GM18951 (cell line): ENCODE results near the gene IMMT.
"Not testable (repeated sequence)": the region's sequence is repeated elsewhere in the genome, so short reads cannot be mapped to it uniquely, and the experiment has no call there.

Experiments used
- POLR2A ChIP-seq: IDR thresholded peaks from 4 replicates; pipeline ENCODE4 v1.6.1; 2011; ENCODE audit warnings: mild to moderate bottlenecking; ENCODE audit not compliant: insufficient read length, insufficient read depth; ENCODE audit errors: extremely low read depth
- in situ Hi-C: fragments of 300-500 bp; cut with MboI; formaldehyde crosslinking; loops from one replicate; pipeline ENCODE4 v1.12.0; 2022; ENCODE audit warnings: low sequenced_read_pairs, mixed read lengths, inconsistent platforms; ENCODE audit not compliant: unreplicated experiment

The IMMT gene

DNA sequence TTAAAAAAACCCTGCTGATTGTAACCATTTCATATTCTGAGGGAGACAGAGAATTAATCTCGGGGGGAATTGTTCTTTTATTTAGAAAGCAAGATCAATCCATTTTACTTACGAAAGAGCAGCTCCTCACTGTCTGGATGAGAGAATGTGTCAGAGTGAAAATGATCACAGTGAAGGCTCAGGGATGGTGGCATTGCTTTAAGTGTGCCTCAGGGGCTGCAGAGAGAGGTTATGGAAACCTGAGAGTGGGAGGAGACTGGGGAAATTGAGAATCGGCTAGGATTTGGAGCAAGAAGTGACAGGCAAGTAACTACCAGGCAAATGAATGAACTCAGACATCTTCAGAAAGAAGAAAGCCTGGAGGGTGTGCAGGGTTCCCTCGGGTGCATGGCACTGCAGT is 38.2 kb upstream of the IMMT start:
- no peak for TF ChIP-seq POLR2A
- in situ Hi-C loops = no loop called here

DNA sequence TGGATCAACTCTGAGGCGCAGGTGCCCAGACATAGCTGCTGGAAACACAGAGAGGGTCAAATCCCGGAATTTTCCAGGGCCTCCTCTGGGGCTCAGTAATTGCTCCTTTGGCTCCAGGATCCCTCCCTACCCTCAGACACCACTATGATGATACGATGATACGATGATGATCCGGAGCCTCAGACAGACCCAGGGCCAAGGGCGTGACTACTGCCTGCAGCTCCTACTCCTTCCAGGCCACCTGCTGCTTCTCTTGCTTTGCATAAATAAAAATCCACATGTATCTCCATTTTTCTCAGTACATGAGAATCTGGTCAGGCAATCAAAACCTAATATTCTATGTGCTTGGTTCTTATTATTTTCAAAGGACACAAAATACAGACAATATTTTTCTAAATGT is 37.6 kb upstream of the IMMT start:
- in situ Hi-C loops = no loop called here
- TF ChIP-seq POLR2A = no peak

DNA sequence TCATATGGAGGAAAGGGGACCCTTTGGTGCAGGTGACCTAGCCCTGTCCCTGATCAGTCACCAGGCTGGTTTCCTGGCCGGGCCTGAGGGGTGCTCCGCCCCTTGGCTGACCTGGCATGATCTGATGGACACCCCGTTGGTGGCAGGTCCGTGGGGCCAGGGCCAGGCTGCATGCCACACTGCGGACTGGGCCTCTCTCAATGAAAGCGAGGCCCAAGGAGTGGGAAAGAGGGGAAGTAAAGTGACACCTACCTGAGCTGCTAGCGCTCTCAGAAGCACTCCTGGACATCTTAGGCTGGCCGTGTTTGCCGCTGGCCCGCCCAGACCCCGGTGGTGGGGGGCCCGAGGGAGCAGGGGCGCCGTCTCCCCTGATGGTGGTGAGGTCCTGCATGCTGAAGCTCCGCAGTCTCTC is 37.1 kb upstream of the IMMT start:
- in situ Hi-C loops = no loop called here
- TF ChIP-seq POLR2A = no peak

DNA sequence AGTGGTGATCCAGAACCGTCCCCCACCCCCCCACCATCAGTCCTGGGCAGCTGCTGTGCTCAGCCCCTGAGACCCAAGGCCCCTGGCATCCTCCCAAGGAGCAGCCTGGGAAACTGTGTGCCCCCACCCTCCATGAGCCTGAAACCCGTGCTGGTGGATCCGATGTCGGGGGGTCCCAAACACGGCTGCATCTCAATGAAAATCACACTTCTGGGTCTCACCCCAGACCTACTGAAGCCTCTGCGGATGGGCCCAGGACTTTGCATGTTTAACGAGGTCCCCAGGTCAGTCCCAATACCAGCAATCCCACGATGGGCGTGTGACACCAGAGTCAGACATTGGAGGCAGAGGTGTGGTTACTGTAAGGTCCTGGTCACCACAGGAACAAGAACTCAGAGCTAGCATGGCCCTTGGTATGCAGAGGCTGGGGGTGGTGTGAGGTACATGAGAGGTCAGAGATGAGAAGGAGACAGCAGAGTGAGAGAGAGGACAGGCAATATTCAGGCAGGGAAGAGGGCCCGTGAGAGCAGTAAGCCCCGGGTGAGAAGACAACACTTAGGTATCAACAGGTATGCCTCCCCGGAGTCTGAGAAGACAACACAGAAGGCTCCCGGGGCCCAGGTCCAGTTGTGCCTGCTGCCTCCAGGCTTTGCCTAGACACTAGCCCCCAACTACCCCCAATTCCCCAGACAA is 36.6 kb upstream of the IMMT start:
- TF ChIP-seq POLR2A = no peak
- in situ Hi-C loops = no loop called here

DNA sequence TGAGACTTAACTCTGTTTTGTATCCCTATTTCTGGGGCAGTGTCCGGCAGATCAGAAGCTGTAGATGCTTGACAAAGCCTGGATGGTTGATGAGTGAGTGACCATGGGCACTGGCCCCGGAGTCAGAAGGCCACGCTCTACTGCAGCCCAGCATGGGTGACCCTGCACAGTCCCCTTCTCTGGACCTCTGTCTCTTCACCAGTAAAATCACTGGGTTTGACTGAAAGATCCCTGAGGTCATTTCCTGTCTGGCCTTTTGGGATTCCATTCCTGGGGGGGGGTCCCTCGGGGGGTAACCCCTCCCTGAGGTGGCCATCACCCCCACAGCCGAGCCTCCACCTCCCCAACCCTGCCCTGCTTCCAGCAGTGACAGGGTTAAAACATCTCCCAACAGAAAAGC is 35.7 kb upstream of the IMMT start:
- in situ Hi-C loops = no loop called here
- no peak for TF ChIP-seq POLR2A

DNA sequence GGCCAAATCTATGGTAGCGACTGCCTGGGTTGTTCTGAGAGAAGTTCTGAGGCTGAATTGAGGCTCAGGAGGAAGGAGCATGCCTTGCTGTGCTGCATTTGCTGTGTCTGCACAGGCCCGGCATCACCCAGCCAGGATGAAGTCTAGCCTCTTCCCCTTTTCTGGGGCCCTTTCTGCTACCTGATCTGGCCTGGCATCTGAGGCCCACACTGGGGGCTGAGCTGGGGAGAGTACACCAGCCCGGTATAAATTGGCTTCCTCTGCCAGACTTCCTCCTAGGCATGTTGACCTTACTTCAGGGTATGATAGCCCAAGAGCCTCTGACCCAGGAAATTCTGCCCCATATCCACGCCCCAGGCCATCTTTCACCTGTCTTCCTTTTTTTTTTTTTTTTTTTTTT is 34.0 kb upstream of the IMMT start:
- in situ Hi-C loops = no loop called here
- no peak for TF ChIP-seq POLR2A

DNA sequence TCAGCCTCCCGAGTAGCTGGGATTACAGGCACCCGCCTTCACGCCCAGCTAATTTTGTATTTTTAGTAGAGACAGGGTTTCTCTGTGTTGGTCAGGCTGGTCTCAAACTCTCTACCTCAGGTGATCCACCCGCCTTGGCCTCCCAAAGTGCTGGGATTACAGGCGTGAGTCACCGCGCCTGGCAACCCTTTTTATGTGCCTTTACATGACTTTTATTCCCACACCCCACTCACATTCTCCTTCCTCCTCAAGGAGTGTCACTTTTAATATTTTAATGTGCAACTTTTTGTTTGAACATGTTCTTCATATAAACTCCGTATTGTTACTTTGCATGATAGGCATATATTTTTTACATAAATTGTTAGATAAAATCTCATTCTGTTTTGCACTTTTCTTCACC is 33.3 kb upstream of the IMMT start:
- in situ Hi-C loops = not testable (repeated sequence)

DNA sequence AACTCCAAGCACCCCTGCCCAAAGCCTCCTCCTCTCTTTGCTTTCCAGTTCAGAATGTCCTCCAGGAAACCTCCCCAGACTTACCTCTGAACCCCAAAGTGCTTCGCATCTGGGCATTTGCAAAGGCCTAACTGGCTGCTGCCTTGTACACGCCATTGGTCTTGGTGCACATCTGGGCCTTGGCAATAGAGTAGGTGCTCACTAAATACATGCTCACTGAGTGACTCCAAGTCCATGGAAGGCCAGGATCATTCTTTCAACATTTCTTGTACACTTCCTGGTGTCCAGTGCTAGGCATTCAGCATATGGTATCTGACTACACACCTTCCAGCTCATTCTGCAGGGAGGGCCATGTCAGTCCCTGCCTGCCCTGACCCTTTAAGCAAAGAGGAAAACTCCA is 32.4 kb upstream of the IMMT start:
- TF ChIP-seq POLR2A = no peak
- in situ Hi-C loops = no loop called here

DNA sequence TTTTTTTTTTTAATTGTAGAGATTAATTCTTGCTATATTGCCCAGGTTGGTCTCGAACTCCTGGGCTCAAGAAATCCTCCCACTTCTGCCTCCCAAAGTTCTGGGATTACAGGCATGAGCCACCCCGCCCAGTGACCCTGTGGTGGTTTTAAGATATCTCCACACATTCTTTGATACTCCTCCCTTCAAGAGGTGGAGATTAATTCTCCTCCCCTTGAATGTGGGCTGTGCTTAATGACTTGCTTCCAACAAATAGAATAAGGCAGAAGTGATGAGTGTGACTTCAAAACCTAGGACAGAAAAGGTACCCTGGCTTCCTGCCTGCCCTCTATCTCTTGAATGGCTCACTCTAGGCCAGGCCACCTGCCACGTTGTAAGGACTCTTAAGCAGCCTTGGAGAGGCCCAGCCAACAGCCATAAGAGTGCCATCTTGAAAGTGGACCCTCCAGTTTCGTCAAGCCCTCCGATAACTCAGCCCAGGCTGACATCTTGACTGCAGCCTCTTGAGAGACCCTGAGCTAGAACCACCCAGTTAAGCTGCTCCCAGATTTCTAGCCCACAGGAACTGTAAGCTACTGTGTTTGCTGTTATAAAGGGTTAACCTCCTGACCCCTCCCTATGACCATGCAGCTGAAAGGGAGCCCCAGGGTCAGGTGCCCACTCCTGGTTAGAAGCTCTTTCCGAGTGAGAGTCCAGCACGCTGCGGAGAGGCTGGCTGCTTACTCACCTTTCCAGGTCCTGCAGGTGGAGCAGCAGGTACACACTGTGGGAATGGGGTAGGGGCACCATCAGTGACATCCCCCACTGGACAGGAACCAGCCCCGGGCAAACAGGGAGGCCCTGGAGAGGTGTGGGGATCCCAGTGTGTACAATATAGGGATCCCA is 31.6 kb upstream of the IMMT start:
- in situ Hi-C loops = no loop called here
- TF ChIP-seq POLR2A = no peak

DNA sequence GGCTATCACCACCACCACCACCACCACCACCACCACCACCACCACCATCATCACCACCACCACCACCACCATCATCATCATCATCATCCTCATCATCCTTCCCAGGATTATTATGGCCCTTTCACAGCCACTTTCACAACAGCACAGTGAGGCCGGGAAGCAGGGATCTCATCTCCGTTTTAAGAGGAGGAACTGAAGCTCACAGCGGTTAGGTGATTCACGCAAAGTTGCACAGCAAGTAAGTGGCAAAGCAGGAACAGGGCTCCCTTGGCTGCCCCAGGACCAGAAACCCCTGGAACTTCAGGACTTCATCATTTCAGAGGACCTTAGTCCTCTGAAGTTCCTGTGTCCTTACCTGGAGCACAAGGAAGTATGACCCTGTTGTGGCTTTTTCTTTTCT is 30.8 kb upstream of the IMMT start:
- TF ChIP-seq POLR2A = no peak
- in situ Hi-C loops = no loop called here

DNA sequence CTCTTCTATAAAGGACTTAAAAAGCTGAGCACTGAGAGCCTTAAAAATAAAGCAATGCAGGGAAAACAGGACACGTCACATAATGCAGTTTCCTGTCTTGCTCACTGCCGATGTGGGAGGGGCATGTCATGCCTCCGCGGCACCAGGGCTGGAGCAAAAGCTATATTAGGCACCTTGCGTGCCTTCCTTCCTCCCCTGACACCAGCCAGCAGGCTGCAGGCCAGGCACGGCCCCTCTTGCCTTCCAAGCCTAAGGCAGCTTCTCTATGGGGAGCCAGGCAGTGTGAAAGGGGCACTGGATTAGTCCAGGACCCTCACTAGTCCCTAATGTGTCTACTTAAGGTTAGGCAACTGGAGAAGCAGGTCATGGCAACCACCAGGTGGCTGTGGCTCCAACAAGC is 30.3 kb upstream of the IMMT start:
- in situ Hi-C loops = no loop called here

DNA sequence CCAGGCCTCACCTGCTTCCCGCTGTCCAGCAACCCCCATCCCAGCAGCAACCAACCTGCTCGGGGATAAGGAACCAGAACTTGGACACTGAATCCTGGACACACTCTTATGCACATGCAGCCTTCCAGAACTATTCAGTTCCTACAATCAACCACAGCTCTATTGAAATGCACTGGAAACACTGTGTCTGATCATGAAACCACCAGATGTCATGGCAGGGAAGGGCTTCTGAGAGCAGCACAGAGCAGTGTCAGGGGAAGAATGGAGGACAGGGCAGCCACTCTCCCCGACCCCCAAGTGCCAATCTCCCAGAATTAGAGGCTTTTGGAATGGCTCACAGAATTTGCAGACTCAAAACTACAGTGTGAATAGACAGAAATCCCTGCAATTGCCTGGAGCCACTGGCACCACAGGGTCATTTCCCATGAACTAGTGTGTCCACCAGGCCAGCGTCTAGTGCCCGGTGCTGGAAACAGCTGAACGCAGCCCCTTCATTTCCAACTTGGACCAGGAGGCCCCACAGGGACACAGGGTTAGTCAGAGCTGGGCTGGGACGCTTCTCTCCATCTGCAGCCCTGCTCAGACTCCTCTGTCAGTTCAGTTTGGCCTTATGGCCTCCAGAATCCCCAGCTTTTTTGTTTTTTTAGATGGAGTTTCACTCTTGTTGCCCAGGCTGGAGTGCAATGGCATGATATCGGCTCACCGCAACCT is 29.5 kb upstream of the IMMT start:
- in situ Hi-C loops = no loop called here
- no peak for TF ChIP-seq POLR2A

More for the DNA sequence above, 30.3 kb upstream of the IMMT start:
- peak; percentile 37 for TF ChIP-seq POLR2A

DNA sequence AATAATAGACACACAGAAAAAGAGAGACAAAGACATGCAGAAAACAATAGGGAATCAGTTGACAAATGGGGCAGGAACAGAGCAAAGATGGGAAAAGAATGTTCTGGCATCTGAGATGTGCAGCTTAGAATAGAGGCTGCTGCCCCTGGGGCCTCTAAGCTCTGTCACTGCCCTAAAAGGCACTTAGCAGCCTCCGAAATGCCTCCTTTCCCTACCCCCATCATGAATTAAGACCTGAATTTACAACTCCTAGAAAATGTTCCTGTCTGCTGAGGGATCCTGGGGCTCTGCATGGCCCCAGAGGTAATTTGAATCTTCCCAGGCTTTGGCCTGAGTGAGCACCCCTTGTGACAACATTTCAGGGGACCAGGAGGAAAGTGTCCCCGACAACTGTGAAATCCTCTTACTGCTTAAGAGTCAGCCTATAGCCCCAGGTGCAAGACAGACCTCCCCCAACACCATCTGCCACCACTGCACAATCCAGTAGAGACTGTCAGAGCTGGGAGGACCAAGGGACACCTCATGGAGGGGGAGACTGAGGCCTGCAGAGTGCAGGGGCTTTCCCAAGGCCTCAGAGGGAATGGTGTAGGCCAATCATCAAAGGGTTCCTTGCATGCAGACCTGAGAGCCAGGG is 28.8 kb upstream of the IMMT start:
- TF ChIP-seq POLR2A = no peak
- in situ Hi-C loops = no loop called here
